Spleen (tissue), 11 donors: ENCODE results near the gene EPM2A. TPM values are rescaled to one million over a fixed set of nuclear protein-coding genes. Genes with fewer than 3 reads are reported as not detected.

Experiments used
- DNase-seq: peaks from one replicate; pipeline ENCODE4 v3.0.0-alpha.2; 2020
- H3K27ac ChIP-seq, 8 donors: fragments of 200-600 bp; sonication (generic) in 7 of 8; 1 replicate in 4 of 8; 2 replicates in 4 of 8; pipeline versions ENCODE4 v1.5.0 to v1.8.0; 2016 to 2021; ENCODE audit warnings: inconsistent platforms in 4 of 8, mild to moderate bottlenecking in 4 of 8, moderate library complexity in 1 of 8
- H3K27me3 ChIP-seq, 7 donors: fragments of 200-600 bp; sonication (generic) in 6 of 7; replicated peaks in 1 of 7; 1 replicate in 4 of 7; 2 replicates in 3 of 7; pipeline versions ENCODE4 v1.5.0 to v1.8.0; 2016 to 2021; ENCODE audit warnings: inconsistent platforms in 3 of 7, mild to moderate bottlenecking in 1 of 7
- H3K36me3 ChIP-seq, 6 donors: fragments of 200-600 bp; sonication (generic) in 5 of 6; 1 replicate in 4 of 6; 2 replicates in 2 of 6; pipeline versions ENCODE4 v1.5.0 to v1.8.0; 2016 to 2021; ENCODE audit warnings: inconsistent platforms in 2 of 6
- H3K4me1 ChIP-seq, 6 donors: fragments of 200-600 bp; sonication (generic) in 5 of 6; 1 replicate in 3 of 6; 2 replicates in 3 of 6; pipeline versions ENCODE4 v1.5.0 to v1.8.0; 2016 to 2021; ENCODE audit warnings: inconsistent platforms in 3 of 6
- H3K4me3 ChIP-seq, 8 donors: fragments of 200-600 bp; sonication (generic) in 7 of 8; 1 replicate in 4 of 8; 2 replicates in 4 of 8; pipeline versions ENCODE4 v1.5.0 to v1.8.0; 2016 to 2021; ENCODE audit warnings: inconsistent platforms in 4 of 8, mild to moderate bottlenecking in 4 of 8, moderate library complexity in 2 of 8
- H3K9me3 ChIP-seq, 8 donors: fragments of 200-600 bp; sonication (generic) in 7 of 8; 1 replicate in 4 of 8; 2 replicates in 4 of 8; pipeline versions ENCODE4 v1.5.0 to v1.8.0; 2016 to 2021; ENCODE audit warnings: inconsistent platforms in 4 of 8
- CTCF ChIP-seq, 11 experiments: fragments of 200-600 bp in 7 of 11; fragments of 450-650 bp in 4 of 11; sonication (generic) in 4 of 11; IDR thresholded peaks in 8 of 11; conservative IDR thresholded peaks in 3 of 11; 1 replicate in 7 of 11; 2 replicates in 4 of 11; pipeline versions ENCODE4 v1.4.0 to v1.8.0; 2016 to 2021; ENCODE audit warnings: antibody characterized with exemption in 11 of 11, inconsistent platforms in 4 of 11, mild to moderate bottlenecking in 1 of 11
- POLR2A ChIP-seq, 3 donors: fragments of 450-650 bp; IDR thresholded peaks; one replicate each; pipeline ENCODE4 v1.5.1; 2017; ENCODE audit warnings: antibody characterized with exemption in 3 of 3, mild to moderate bottlenecking in 1 of 3
- POLR2AphosphoS5 ChIP-seq, 3 donors: sonication (generic); formaldehyde crosslinking; IDR thresholded peaks; one replicate each; pipeline ENCODE4 v1.5.1; 2017; ENCODE audit warnings: antibody characterized with exemption in 3 of 3
- WGBS, 5 donors: extraction: QIAGEN DNeasy Blood & Tissue Kit in 3 of 5; methylation state at CpG; one replicate each; pipeline versions ENCODE4 v1.1.5 to v1.1.7; 2013 to 2018; 5-methylcytosine and 5-hydroxymethylcytosine counted together
- intact Hi-C: fragments of 100-400 bp; cut with DNase I; formaldehyde crosslinking; loops from one replicate; pipeline ENCODE4 v1.15.0; 2023; ENCODE audit warnings: low total_unique reads
- polyA plus RNA-seq, 3 donors: library from polyadenylated mRNA; stranded (reverse); fragments of 200-250 nt; gene quantifications; one replicate each; pipeline ENCODE4 v1.2.1, GENCODE V29; 2013
- total RNA-seq, 7 donors: library from RNA; depleted of rRNA in 3 of 7; stranded (reverse); fragments of >200 nt in 3 of 7; fragmentation: NEBNext Ultra II Directional in 4 of 7; extraction: Animal tissue kit (Norgen Biotek cat#: 25700) in 4 of 7; gene quantifications; one replicate each; pipeline versions ENCODE4 v1.1.0 to v1.2.1, GENCODE V29; 2016 to 2021
- donor health status: healthy with polysubstance abuse.
- donor health status: DM: no; HTN: no; CAD: no; lungs with moderate emphysema.
- donor health status: DM: no; HTN: no; CAD: no.
- donor health status: Bipolar disorder and iron deficiency.
- donor health status: healthy.
- donor health status: DM: no; HTN: no; CAD: no.
- donor health status: DM: yes; HTN: yes; CAD: no.

EPM2A gene
- total and polyA plus RNA-seq, 10 donors, result 4.3 to 15.5 (median 8.9) TPM

- intact Hi-C loops, result no loop called here
- Histone ChIP-seq H3K4me1 (no peaks in the 10 kb centered on the region), H3K36me3 (no peaks in the 10 kb centered on the region), H3K9me3 (peaks cover 0 to 4% (median 0%) of the 10 kb centered on the region in 8 donors), H3K27me3 (no peaks in the 10 kb centered on the region), H3K27ac (no peak overlapping the region), H3K4me3 (no peak overlapping the region)
- TF ChIP-seq POLR2A (IDR thresholded peaks at IDR 0.05), result no peak
- TF ChIP-seq CTCF (IDR thresholded peaks at IDR 0.05 in 8 of 11, conservative IDR thresholded peaks at IDR 0.05 in 3 of 11), result no peak
- DNase-seq, result no peak
These were observed 30.1 kb upstream of the EPM2A start for GRCh38 chr6:145765449-145765848.

GRCh38 chr6:145763742-145764141, 28.4 kb upstream of the EPM2A start:
- Histone ChIP-seq H3K27me3 (no peaks in the 10 kb centered on the region), H3K36me3 (no peaks in the 10 kb centered on the region), H3K4me3 (no peak overlapping the region), H3K27ac (no peak overlapping the region), H3K9me3 (no peaks in the 10 kb centered on the region), H3K4me1 (no peaks in the 10 kb centered on the region)
- TF ChIP-seq POLR2A (IDR thresholded peaks at IDR 0.05) (no peak), CTCF (IDR thresholded peaks at IDR 0.05 in 8 of 11, conservative IDR thresholded peaks at IDR 0.05 in 3 of 11) (no peak), POLR2AphosphoS5 (IDR thresholded peaks at IDR 0.05) (no peak)
- intact Hi-C loops, result no loop called here
- DNase-seq, result no peak

- no peak for DNase-seq
- H3K9me3 ChIP-seq, result no peaks in the 10 kb centered on the region
- intact Hi-C loops, result no loop called here
These were observed 26.3 kb upstream of the EPM2A start for GRCh38 chr6:145761584-145761983.

GRCh38 chr6:145758113-145758512, 22.8 kb upstream of the EPM2A start:
- intact Hi-C loops, result no loop called here
- no peak overlapping the region for H3K27ac ChIP-seq
- no peak for DNase-seq
- 72 to 85% (median 78%) methylated on average over 4 of the region's 4 CpGs for WGBS, 5 donors
- H3K27me3 ChIP-seq, result no peaks in the 10 kb centered on the region
- peaks cover 0 to 9% (median 0%) of the 10 kb centered on the region in 6 donors for H3K4me1 ChIP-seq
- no peak overlapping the region for H3K4me3 ChIP-seq
- no peaks in the 10 kb centered on the region for H3K36me3 ChIP-seq
- no peak for TF ChIP-seq POLR2A (IDR thresholded peaks at IDR 0.05)
- TF ChIP-seq POLR2AphosphoS5 (IDR thresholded peaks at IDR 0.05), result no peak
- no peak for TF ChIP-seq CTCF (IDR thresholded peaks at IDR 0.05 in 8 of 11, conservative IDR thresholded peaks at IDR 0.05 in 3 of 11)
- H3K9me3 ChIP-seq, result no peaks in the 10 kb centered on the region

More at GRCh38 chr6:145761584-145761983, 26.3 kb upstream of the EPM2A start:
- Histone ChIP-seq H3K36me3 (no peaks in the 10 kb centered on the region), H3K4me1 (no peaks in the 10 kb centered on the region), H3K27me3 (no peaks in the 10 kb centered on the region), H3K4me3 (no peak overlapping the region), H3K27ac (no peak overlapping the region)
- TF ChIP-seq POLR2A (IDR thresholded peaks at IDR 0.05), result no peak
- TF ChIP-seq POLR2AphosphoS5 (IDR thresholded peaks at IDR 0.05), result no peak
- peak in 1 of 11 experiments; percentile 12 for TF ChIP-seq CTCF (IDR thresholded peaks at IDR 0.05 in 8 of 11, conservative IDR thresholded peaks at IDR 0.05 in 3 of 11)
